ENCODE measurements around the gene C6orf141.

Gene C6orf141

DNA sequence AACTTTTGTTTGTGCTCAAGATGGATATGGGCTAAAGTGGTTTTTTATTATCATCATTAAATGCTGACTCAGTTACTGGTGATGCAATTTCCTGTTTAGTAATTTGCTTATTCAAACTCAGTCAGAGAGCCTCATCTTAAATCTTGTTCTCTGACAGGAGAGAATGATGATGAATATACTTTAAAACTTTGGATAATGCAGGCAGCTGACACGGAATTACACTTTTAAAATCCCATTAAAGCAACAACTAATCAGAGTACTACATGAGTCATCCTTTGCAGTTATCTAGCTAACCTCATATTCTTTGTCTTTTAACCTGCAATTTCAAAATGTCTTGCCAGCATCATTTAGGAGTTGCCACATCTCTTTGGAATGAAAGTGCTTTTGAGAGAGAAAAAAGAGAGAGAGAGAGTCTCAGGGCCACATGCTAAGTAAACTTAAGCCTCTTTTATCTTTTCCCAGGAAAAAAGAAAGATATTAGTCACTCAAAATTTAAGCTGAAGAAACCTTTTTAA is 9.2 kb upstream of the C6orf141 start:
- no peak overlapping the region for H2AFZ ChIP-seq (ENCODE audit: low read length)
- peaks cover 4% of the 10 kb centered on the region for H3K4me1 ChIP-seq (ENCODE audit: insufficient read depth, low read length, poor library complexity, severe bottlenecking)
- no peaks in the 10 kb centered on the region for H3K9me3 ChIP-seq (ENCODE audit: insufficient read depth, low read depth, low read length)
- no peak overlapping the region for H3K4me2 ChIP-seq (ENCODE audit: low read depth, low read length, poor library complexity, severe bottlenecking)
- no peaks in the 10 kb centered on the region for H3K9me2 ChIP-seq (replicated peaks; ENCODE audit: low read depth, low read length)
- TF ChIP-seq EZH2phosphoT487 (IDR thresholded peaks at IDR 0.05; ENCODE audit: borderline replicate concordance) = no peak
- TF ChIP-seq, protein P1, sequence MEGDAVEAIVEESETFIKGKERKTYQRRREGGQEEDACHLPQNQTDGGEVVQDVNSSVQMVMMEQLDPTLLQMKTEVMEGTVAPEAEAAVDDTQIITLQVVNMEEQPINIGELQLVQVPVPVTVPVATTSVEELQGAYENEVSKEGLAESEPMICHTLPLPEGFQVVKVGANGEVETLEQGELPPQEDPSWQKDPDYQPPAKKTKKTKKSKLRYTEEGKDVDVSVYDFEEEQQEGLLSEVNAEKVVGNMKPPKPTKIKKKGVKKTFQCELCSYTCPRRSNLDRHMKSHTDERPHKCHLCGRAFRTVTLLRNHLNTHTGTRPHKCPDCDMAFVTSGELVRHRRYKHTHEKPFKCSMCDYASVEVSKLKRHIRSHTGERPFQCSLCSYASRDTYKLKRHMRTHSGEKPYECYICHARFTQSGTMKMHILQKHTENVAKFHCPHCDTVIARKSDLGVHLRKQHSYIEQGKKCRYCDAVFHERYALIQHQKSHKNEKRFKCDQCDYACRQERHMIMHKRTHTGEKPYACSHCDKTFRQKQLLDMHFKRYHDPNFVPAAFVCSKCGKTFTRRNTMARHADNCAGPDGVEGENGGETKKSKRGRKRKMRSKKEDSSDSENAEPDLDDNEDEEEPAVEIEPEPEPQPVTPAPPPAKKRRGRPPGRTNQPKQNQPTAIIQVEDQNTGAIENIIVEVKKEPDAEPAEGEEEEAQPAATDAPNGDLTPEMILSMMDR (conservative IDR thresholded peaks at IDR 0.05; ENCODE audit: low read length) = no peak
- no peaks in the 10 kb centered on the region for H3K36me3 ChIP-seq (ENCODE audit: insufficient read depth, low read length)
- no peak overlapping the region for H3K9ac ChIP-seq (ENCODE audit: low read depth, low read length, poor library complexity, severe bottlenecking)
- H4K20me1 ChIP-seq (ENCODE audit: insufficient read depth, low read length, poor library complexity, severe bottlenecking) = no peaks in the 10 kb centered on the region
- no peaks in the 10 kb centered on the region for H3F3A ChIP-seq (ENCODE audit: low read depth)
- no peak overlapping the region for H3K4me3 ChIP-seq (ENCODE audit: low read length, poor library complexity, severe bottlenecking)
- no peaks in the 10 kb centered on the region for H3K79me2 ChIP-seq (ENCODE audit: insufficient read depth, low read length)
- no peaks in the 10 kb centered on the region for H3K27me3 ChIP-seq (ENCODE audit: insufficient read depth, low read length, poor library complexity, severe bottlenecking)

DNA sequence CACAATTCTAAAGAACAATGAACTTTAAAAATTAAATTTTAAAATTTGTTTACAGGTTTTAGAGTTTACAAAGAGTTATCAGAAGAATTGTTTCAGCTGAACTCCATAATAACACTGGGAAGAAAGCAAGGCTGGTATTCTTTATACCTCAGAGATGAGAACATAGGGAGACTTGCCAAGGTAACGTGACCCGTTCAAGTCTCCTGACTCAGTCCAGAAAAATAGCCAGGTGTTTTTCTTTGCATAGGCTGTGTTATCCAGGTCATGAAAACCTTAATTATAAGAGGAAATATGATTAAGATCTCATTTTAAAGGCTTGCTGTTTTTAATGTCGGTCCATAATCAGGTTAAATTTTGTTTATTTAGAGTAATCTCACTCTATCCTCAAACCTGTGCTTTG is 8.5 kb upstream of the C6orf141 start:
- Histone ChIP-seq H3K4me3 (ENCODE audit: low read length, poor library complexity, severe bottlenecking) (no peak overlapping the region), H3K4me2 (ENCODE audit: low read depth, low read length, poor library complexity, severe bottlenecking) (no peak overlapping the region), H4K20me1 (ENCODE audit: insufficient read depth, low read length, poor library complexity, severe bottlenecking) (no peaks in the 10 kb centered on the region), H3K9ac (ENCODE audit: low read depth, low read length, poor library complexity, severe bottlenecking) (no peak overlapping the region), H2AFZ (ENCODE audit: low read length) (no peak overlapping the region), H3K79me2 (ENCODE audit: insufficient read depth, low read length) (no peaks in the 10 kb centered on the region), H3K36me3 (ENCODE audit: insufficient read depth, low read length) (no peaks in the 10 kb centered on the region), H3K9me2 (replicated peaks; ENCODE audit: low read depth, low read length) (no peaks in the 10 kb centered on the region), H3F3A (ENCODE audit: low read depth) (no peaks in the 10 kb centered on the region), H3K4me1 (ENCODE audit: insufficient read depth, low read length, poor library complexity, severe bottlenecking) (peaks cover 4% of the 10 kb centered on the region), H3K27me3 (ENCODE audit: insufficient read depth, low read length, poor library complexity, severe bottlenecking) (no peaks in the 10 kb centered on the region), H3K9me3 (ENCODE audit: insufficient read depth, low read depth, low read length) (no peaks in the 10 kb centered on the region)
- TF ChIP-seq EZH2phosphoT487 (IDR thresholded peaks at IDR 0.05; ENCODE audit: borderline replicate concordance) = no peak
- TF ChIP-seq, protein P1 (conservative IDR thresholded peaks at IDR 0.05; ENCODE audit: low read length) = no peak

DNA sequence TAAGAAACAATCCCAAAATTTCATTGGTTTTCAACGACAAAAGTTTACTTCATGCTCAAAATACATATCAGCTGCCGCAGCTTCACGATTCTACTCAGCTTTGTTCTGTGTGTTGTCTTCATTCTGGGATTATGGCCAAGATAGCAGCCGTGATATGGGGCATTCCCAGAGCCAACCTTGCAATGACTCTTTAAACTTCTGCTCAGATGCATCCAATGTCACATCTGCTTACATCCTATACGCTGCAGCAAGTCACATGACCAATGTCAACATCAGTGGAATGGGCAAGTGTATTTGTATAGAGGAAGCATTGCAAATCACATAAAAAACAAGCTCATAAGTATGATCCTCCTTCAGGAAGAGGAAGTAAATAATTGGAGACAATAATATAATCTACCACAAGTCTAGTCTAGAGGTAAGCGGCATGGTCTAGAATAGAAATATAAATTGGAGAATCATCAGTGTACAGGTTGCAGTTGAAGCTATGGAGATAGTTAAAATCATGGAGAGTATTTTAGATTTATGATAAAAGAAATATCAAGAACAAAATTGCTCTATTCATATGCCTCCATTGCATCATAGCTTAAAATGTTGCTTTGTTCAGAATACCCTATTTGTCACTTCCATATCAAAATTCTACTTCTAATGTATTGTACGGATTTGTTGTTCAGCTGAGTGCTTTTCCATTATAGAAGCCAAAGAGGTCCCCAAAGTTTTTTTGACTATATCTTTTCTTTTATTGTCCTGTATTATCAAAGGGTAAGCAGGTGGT is 7.2 kb upstream of the C6orf141 start:
- no peaks in the 10 kb centered on the region for H3K9me2 ChIP-seq (replicated peaks; ENCODE audit: low read depth, low read length)
- no peak overlapping the region for H3K4me3 ChIP-seq (ENCODE audit: low read length, poor library complexity, severe bottlenecking)
- no peak overlapping the region for H3K9ac ChIP-seq (ENCODE audit: low read depth, low read length, poor library complexity, severe bottlenecking)
- peaks cover 4% of the 10 kb centered on the region for H3K4me1 ChIP-seq (ENCODE audit: insufficient read depth, low read length, poor library complexity, severe bottlenecking)
- no peaks in the 10 kb centered on the region for H3K36me3 ChIP-seq (ENCODE audit: insufficient read depth, low read length)
- no peak overlapping the region for H3K4me2 ChIP-seq (ENCODE audit: low read depth, low read length, poor library complexity, severe bottlenecking)
- no peaks in the 10 kb centered on the region for H3K9me3 ChIP-seq (ENCODE audit: insufficient read depth, low read depth, low read length)
- H3F3A ChIP-seq (ENCODE audit: low read depth) = no peaks in the 10 kb centered on the region
- H4K20me1 ChIP-seq (ENCODE audit: insufficient read depth, low read length, poor library complexity, severe bottlenecking) = no peaks in the 10 kb centered on the region
- TF ChIP-seq, protein P1 (conservative IDR thresholded peaks at IDR 0.05; ENCODE audit: low read length) = no peak
- TF ChIP-seq EZH2phosphoT487 (IDR thresholded peaks at IDR 0.05; ENCODE audit: borderline replicate concordance) = no peak
- H3K79me2 ChIP-seq (ENCODE audit: insufficient read depth, low read length) = no peaks in the 10 kb centered on the region
- no peak overlapping the region for H2AFZ ChIP-seq (ENCODE audit: low read length)
- no peaks in the 10 kb centered on the region for H3K27me3 ChIP-seq (ENCODE audit: insufficient read depth, low read length, poor library complexity, severe bottlenecking)
